ENCODE results near the gene SETD4. TPM values are rescaled to one million over a fixed set of nuclear protein-coding genes. Genes with fewer than 3 reads are reported as not detected.

Gene SETD4
- total RNA-seq, 1 experiment from 2014 or later, result 12.5 TPM

- ChIA-PET CTCF (no interaction called here), POLR2A (ENCODE audit: unreplicated experiment) (no interaction called here)
- Histone ChIP-seq H3K9me2 (replicated peaks; ENCODE audit: low read length) (no peaks in the 10 kb centered on the region), H3K79me2 (ENCODE audit: low read length) (peaks cover 35% of the 10 kb centered on the region), H3K36me3 (ENCODE audit: low read depth, low read length) (peaks cover 25% of the 10 kb centered on the region), H3K9ac (ENCODE audit: low read length) (no peak overlapping the region), H3K27ac (ENCODE audit: low read length) (no peak overlapping the region), H3K4me3 (ENCODE audit: low read length) (no peak overlapping the region), H3K9me3 (ENCODE audit: low read length) (peaks cover 11% of the 10 kb centered on the region), H3K4me1 (ENCODE audit: insufficient read depth, low read length) (peaks cover 25% of the 10 kb centered on the region), H3F3A (ENCODE audit: low read length, unreplicated experiment) (no peaks in the 10 kb centered on the region), H3K4me2 (ENCODE audit: low read length) (0 out of 2 replicates have a peak overlapping the region, but pooled peaks have one; percentile 98), H2AFZ (ENCODE audit: low read length) (no peak overlapping the region), H3K27me3 (ENCODE audit: low read length) (no peaks in the 10 kb centered on the region), H4K20me1 (ENCODE audit: low read length) (no peaks in the 10 kb centered on the region)
- TF ChIP-seq, protein P1, sequence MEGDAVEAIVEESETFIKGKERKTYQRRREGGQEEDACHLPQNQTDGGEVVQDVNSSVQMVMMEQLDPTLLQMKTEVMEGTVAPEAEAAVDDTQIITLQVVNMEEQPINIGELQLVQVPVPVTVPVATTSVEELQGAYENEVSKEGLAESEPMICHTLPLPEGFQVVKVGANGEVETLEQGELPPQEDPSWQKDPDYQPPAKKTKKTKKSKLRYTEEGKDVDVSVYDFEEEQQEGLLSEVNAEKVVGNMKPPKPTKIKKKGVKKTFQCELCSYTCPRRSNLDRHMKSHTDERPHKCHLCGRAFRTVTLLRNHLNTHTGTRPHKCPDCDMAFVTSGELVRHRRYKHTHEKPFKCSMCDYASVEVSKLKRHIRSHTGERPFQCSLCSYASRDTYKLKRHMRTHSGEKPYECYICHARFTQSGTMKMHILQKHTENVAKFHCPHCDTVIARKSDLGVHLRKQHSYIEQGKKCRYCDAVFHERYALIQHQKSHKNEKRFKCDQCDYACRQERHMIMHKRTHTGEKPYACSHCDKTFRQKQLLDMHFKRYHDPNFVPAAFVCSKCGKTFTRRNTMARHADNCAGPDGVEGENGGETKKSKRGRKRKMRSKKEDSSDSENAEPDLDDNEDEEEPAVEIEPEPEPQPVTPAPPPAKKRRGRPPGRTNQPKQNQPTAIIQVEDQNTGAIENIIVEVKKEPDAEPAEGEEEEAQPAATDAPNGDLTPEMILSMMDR (conservative IDR thresholded peaks at IDR 0.05; ENCODE audit: low read depth, low read length), result no peak
- TF ChIP-seq EZH2 (IDR thresholded peaks at IDR 0.05; ENCODE audit: low read length, unreplicated experiment), result no peak
- TF ChIP-seq EZH2phosphoT487 (IDR thresholded peaks at IDR 0.05; ENCODE audit: borderline replicate concordance, low read length), result no peak
- no peak for DNase-seq
- intact Hi-C loops (cut with micrococcal nuclease), result no loop called here
- BruUV-seq (replicated peaks), result no TSS peak
- ATAC-seq, result no peak
These were observed 12.9 kb upstream of the SETD4 start for GRCh38 chr21:36073181-36073580.

- POLR2A ChIA-PET (ENCODE audit: unreplicated experiment), result no interaction called here
- H3K4me2 ChIP-seq (ENCODE audit: low read length), result peak overlapping the region; percentile 98; the same call in 1 of the 2 replicates
- no TSS peak for BruUV-seq (replicated peaks)
These were observed 12.3 kb upstream of the SETD4 start for GRCh38 chr21:36072453-36073162.

More at GRCh38 chr21:36072453-36073162, 12.3 kb upstream of the SETD4 start:
- ATAC-seq, result no peak
- H3K4me3 ChIP-seq (ENCODE audit: low read length), result no peak overlapping the region
- no peaks in the 10 kb centered on the region for H3K27me3 ChIP-seq (ENCODE audit: low read length)
- no peak overlapping the region for H3K9ac ChIP-seq (ENCODE audit: low read length)
- peaks cover 35% of the 10 kb centered on the region for H3K79me2 ChIP-seq (ENCODE audit: low read length)
- no peaks in the 10 kb centered on the region for H4K20me1 ChIP-seq (ENCODE audit: low read length)
- intact Hi-C loops (cut with micrococcal nuclease), result no loop called here
- CTCF ChIA-PET, result no interaction called here
- TF ChIP-seq, protein P1 (conservative IDR thresholded peaks at IDR 0.05; ENCODE audit: low read depth, low read length), result no peak
- TF ChIP-seq EZH2 (IDR thresholded peaks at IDR 0.05; ENCODE audit: low read length, unreplicated experiment), result no peak
- no peak for TF ChIP-seq EZH2phosphoT487 (IDR thresholded peaks at IDR 0.05; ENCODE audit: borderline replicate concordance, low read length)
- H3K36me3 ChIP-seq (ENCODE audit: low read depth, low read length), result peaks cover 25% of the 10 kb centered on the region
- peaks cover 16% of the 10 kb centered on the region for H3K9me3 ChIP-seq (ENCODE audit: low read length)
- H3K4me1 ChIP-seq (ENCODE audit: insufficient read depth, low read length), result peaks cover 25% of the 10 kb centered on the region
- no peaks in the 10 kb centered on the region for H3F3A ChIP-seq (ENCODE audit: low read length, unreplicated experiment)
- no peak overlapping the region for H3K27ac ChIP-seq (ENCODE audit: low read length)
- H3K9me2 ChIP-seq (replicated peaks; ENCODE audit: low read length), result no peaks in the 10 kb centered on the region
- no peak for DNase-seq
- no peak overlapping the region for H2AFZ ChIP-seq (ENCODE audit: low read length)
